CD8-positive, alpha-beta memory T cell (primary cell): ENCODE data around the gene TPO. TPM values are rescaled to one million over a fixed set of nuclear protein-coding genes. Genes with fewer than 3 reads are reported as not detected.
"Not testable (repeated sequence)": the region's sequence is repeated elsewhere in the genome, so short reads cannot be mapped to it uniquely, and the experiment has no call there.

Source experiments
- CTCF ChIA-PET: fragments of 350-600 bp; sonication (Branson Sonifier 250); formaldehyde crosslinking; loops from one replicate; lab custom pipeline; 2021; ENCODE audit warnings: antibody characterized with exemption; lab: Charles Lee
- POLR2A ChIA-PET: fragments of 350-600 bp; sonication (Branson Sonifier 250); formaldehyde crosslinking; loops from one replicate; lab custom pipeline; 2021; ENCODE audit warnings: antibody characterized with exemption; lab: Charles Lee
- DNase-seq, 5 donors: peaks; one replicate each; pipeline versions ENCODE4 v3.0.0 to v3.0.0-alpha.2; 2020 to 2022; ENCODE audit warnings: mixed read lengths in 1 of 5
- H3K27ac ChIP-seq: one replicate; pipeline ENCODE4 v1.7.0; 2013; ENCODE audit warnings: low read depth, mild to moderate bottlenecking, low read length, moderate library complexity
- H3K27me3 ChIP-seq: 2 replicates; pipeline ENCODE4 v1.7.0; 2013; ENCODE audit warnings: low read length, mild to moderate bottlenecking; ENCODE audit not compliant: insufficient read depth, poor library complexity, severe bottlenecking
- H3K36me3 ChIP-seq: 2 replicates; pipeline ENCODE4 v1.7.0; 2013; ENCODE audit warnings: mild to moderate bottlenecking, low read length, moderate library complexity; ENCODE audit not compliant: insufficient read depth
- H3K4me1 ChIP-seq: 2 replicates; pipeline ENCODE4 v1.7.0; 2013; ENCODE audit warnings: mild to moderate bottlenecking, low read length, moderate library complexity; ENCODE audit not compliant: insufficient read depth
- H3K4me3 ChIP-seq: 2 replicates; pipeline ENCODE4 v1.7.0; 2013; ENCODE audit warnings: mild to moderate bottlenecking, low read length
- H3K9me3 ChIP-seq: 2 replicates; pipeline ENCODE4 v1.7.0; 2013; ENCODE audit warnings: mild to moderate bottlenecking, low read length
- H3K27ac Mint-ChIP-seq, 8 donors: one replicate each; pipeline ENCODE4 v1.8.0; 2020 to 2021; ENCODE audit warnings: mixed read lengths in 8 of 8, mild to moderate bottlenecking in 6 of 8, inconsistent platforms in 3 of 8, moderate library complexity in 3 of 8
- H3K27me3 Mint-ChIP-seq, 2 donors: one replicate each; pipeline ENCODE4 v1.8.0; 2020 to 2021; ENCODE audit warnings: mixed read lengths in 2 of 2, mild to moderate bottlenecking in 1 of 2, moderate library complexity in 1 of 2
- H3K36me3 Mint-ChIP-seq, 3 donors: one replicate each; pipeline ENCODE4 v1.8.0; 2020 to 2021; ENCODE audit warnings: mixed read lengths in 3 of 3, inconsistent platforms in 1 of 3, mild to moderate bottlenecking in 1 of 3
- H3K4me1 Mint-ChIP-seq, 3 donors: one replicate each; pipeline ENCODE4 v1.8.0; 2020 to 2021; ENCODE audit warnings: mixed read lengths in 3 of 3, inconsistent platforms in 1 of 3, mild to moderate bottlenecking in 1 of 3
- H3K4me3 Mint-ChIP-seq, 7 donors: one replicate each; pipeline ENCODE4 v1.8.0; 2020 to 2021; ENCODE audit warnings: mixed read lengths in 7 of 7, mild to moderate bottlenecking in 6 of 7, moderate library complexity in 4 of 7, inconsistent platforms in 2 of 7
- H3K9me3 Mint-ChIP-seq, 5 donors: one replicate each; pipeline ENCODE4 v1.8.0; 2020 to 2022; ENCODE audit warnings: mixed read lengths in 5 of 5, mild to moderate bottlenecking in 3 of 5, moderate library complexity in 2 of 5, inconsistent platforms in 1 of 5
- polyA plus RNA-seq: library from polyadenylated mRNA; unstranded; fragments of 300-500 nt; fragmentation: Illumina TruSeq; gene quantifications from one replicate; pipeline ENCODE4 v1.2.3, GENCODE V29; 2021
- total RNA-seq, 2 experiments: library from RNA; stranded (reverse); gene quantifications; one replicate each; pipeline ENCODE4 v1.2.3, GENCODE V29; 2021

The TPO gene
- total and polyA plus RNA-seq, 3 experiments from 2014 or later, result 1.8 TPM; not detected in 2

- Mint-ChIP-seq H3K9me3 (peaks cover 0 to 3% (median 0%) of the 10 kb centered on the region in 5 donors), H3K27ac (no peak overlapping the region), H3K4me3 (no peak overlapping the region), H3K27me3 (peaks cover 0 to 9% of the 10 kb centered on the region in 2 donors), H3K4me1 (no peaks in the 10 kb centered on the region), H3K36me3 (no peaks in the 10 kb centered on the region)
- ChIA-PET POLR2A (no interaction called here), CTCF (no interaction called here)
- no peaks in the 10 kb centered on the region for H3K27me3 ChIP-seq
- DNase-seq, result no peak
- H3K4me3 ChIP-seq, result no peak overlapping the region
- H3K36me3 ChIP-seq, result no peaks in the 10 kb centered on the region
- H3K4me1 ChIP-seq, result no peaks in the 10 kb centered on the region
- no peaks in the 10 kb centered on the region for H3K9me3 ChIP-seq
- H3K27ac ChIP-seq, result no peak overlapping the region
These were observed 5.2 kb upstream of the TPO start for GRCh38 chr2:1407950-1408675.

- no peaks in the 10 kb centered on the region for H3K4me1 ChIP-seq
- ChIA-PET POLR2A (no interaction called here), CTCF (no interaction called here)
- Mint-ChIP-seq H3K36me3 (no peaks in the 10 kb centered on the region), H3K4me3 (no peak overlapping the region), H3K9me3 (no peaks in the 10 kb centered on the region), H3K27me3 (peaks cover 0 to 7% of the 10 kb centered on the region in 2 donors), H3K4me1 (no peaks in the 10 kb centered on the region), H3K27ac (no peak overlapping the region)
- H3K36me3 ChIP-seq, result no peaks in the 10 kb centered on the region
- H3K9me3 ChIP-seq, result no peaks in the 10 kb centered on the region
- no peaks in the 10 kb centered on the region for H3K27me3 ChIP-seq
- DNase-seq, result no peak
- no peak overlapping the region for H3K4me3 ChIP-seq
- H3K27ac ChIP-seq, result no peak overlapping the region
These were observed 858 bp downstream of the TPO start for GRCh38 chr2:1414121-1414520.

DNA sequence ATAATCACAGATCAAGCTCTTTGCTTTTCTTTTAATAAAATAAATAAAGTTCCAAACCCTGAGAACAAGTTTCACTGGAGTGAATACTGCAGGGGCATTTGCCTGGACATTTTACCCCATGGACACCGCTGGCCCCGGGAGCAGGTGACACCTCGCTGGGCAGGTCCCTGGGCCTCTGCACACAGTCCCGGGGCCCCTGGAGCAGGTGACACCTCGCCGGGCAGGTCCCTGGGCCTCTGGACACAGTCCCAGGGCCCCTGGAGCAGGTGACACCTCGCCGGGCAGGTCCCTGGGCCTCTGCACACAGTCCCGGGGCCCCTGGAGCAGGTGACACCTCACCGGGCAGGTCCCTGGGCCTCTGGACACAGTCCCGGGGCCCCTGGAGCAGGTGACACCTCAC, 1.6 kb downstream of the TPO start:
- H3K4me1 ChIP-seq, H3K27ac ChIP-seq, H3K27me3 Mint-ChIP-seq, H3K36me3 ChIP-seq, CTCF ChIA-PET, H3K9me3 Mint-ChIP-seq, POLR2A ChIA-PET, H3K27ac Mint-ChIP-seq, H3K36me3 Mint-ChIP-seq, H3K4me3 ChIP-seq, H3K4me3 Mint-ChIP-seq, H3K9me3 ChIP-seq, H3K4me1 Mint-ChIP-seq, H3K27me3 ChIP-seq, DNase-seq: not testable (repeated sequence)

GRCh38 chr2:1415501-1415900, 2.2 kb downstream of the TPO start:
- Mint-ChIP-seq H3K4me1 (no peaks in the 10 kb centered on the region), H3K4me3 (no peak overlapping the region), H3K27ac (no peak overlapping the region), H3K27me3 (peaks cover 0 to 7% of the 10 kb centered on the region in 2 donors), H3K36me3 (no peaks in the 10 kb centered on the region), H3K9me3 (no peaks in the 10 kb centered on the region)
- ChIA-PET POLR2A (no interaction called here), CTCF (no interaction called here)
- no peak for DNase-seq
- Histone ChIP-seq H3K36me3 (no peaks in the 10 kb centered on the region), H3K27me3 (no peaks in the 10 kb centered on the region), H3K27ac (no peak overlapping the region), H3K4me1 (no peaks in the 10 kb centered on the region), H3K4me3 (no peak overlapping the region), H3K9me3 (no peaks in the 10 kb centered on the region)

- no peak for DNase-seq
- H3K9me3 ChIP-seq, result no peaks in the 10 kb centered on the region
- no peak overlapping the region for H3K4me3 ChIP-seq
- POLR2A ChIA-PET, result no interaction called here
- Mint-ChIP-seq H3K9me3 (peaks cover 0 to 2% (median 0%) of the 10 kb centered on the region in 5 donors), H3K4me1 (no peaks in the 10 kb centered on the region), H3K27ac (no peak overlapping the region), H3K4me3 (no peak overlapping the region), H3K36me3 (no peaks in the 10 kb centered on the region), H3K27me3 (no peaks in the 10 kb centered on the region)
- H3K27ac ChIP-seq, result no peak overlapping the region
- CTCF ChIA-PET, result no interaction called here
- H3K4me1 ChIP-seq, result no peaks in the 10 kb centered on the region
- no peaks in the 10 kb centered on the region for H3K36me3 ChIP-seq
- no peaks in the 10 kb centered on the region for H3K27me3 ChIP-seq
These were observed 5.3 kb downstream of the TPO start for GRCh38 chr2:1418566-1418965.

DNA sequence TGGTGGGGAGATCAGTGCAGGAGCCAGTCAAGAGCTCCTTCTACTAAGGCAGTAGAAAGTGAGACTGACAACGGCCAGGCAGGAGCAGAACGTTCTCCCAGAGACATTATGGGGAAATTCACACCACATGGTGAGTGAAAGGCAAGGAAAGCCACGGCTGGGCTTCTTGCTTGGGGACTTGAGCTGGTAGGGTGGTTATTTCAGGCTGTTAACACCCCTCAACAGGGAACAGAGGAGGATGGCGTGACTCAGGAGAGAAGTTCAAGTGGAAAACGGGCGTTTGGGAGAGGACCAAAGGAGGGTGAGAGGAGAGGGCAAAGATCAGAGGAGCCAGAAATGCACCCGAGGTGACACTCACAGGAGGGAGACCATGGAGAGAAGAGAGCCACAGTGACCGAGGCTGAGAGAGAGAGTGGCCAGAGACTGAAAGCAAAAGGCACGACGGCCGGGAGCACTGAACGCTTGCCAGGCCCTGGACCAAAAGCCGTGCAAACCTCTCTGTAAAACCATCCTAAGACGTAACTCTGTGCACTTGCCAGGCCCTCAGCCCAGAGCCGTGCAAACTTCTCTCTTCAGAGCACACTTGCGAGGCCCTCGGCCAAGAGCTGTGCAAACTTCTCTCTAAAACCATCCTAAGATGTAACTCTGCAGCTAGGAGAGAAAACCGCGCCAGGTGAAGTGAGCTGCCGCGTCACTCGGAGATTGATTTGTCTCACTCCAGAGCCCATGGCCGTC, 7.7 kb downstream of the TPO start:
- CTCF ChIA-PET, result no interaction called here

DNA sequence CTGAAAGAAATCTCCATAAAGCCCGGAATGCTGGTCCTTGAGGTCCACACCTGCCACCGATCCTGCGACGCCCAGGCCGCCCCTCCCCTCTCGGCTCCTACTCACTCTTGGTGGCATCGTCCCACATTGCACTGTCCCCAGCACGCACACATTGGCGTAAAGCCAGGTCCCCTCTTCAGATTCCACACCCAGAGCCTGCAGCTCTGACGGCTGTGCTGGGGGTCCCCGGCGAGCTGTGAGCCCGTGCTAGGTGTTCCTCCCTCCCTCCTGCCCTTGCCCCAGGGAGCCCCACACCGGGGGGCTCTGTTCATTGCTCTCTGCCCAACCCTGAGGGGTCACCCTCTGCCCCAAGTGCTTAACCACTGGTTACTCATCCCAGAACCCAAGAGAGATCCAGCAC, 8.5 kb downstream of the TPO start:
- peaks cover 2 to 3% of the 10 kb centered on the region in 2 donors for H3K27me3 Mint-ChIP-seq
- no peak overlapping the region for H3K27ac Mint-ChIP-seq

More for the DNA sequence above, 7.7 kb downstream of the TPO start:
- H3K27me3 ChIP-seq, result no peaks in the 10 kb centered on the region
- H3K9me3 ChIP-seq, result no peaks in the 10 kb centered on the region
- no peak overlapping the region for H3K4me3 ChIP-seq
- H3K27ac ChIP-seq, result no peak overlapping the region
- H3K4me1 ChIP-seq, result no peaks in the 10 kb centered on the region
- Mint-ChIP-seq H3K27ac (no peak overlapping the region), H3K4me1 (no peaks in the 10 kb centered on the region), H3K27me3 (peaks cover 0 to 2% of the 10 kb centered on the region in 2 donors), H3K4me3 (no peak overlapping the region), H3K9me3 (peaks cover 0 to 2% (median 0%) of the 10 kb centered on the region in 5 donors), H3K36me3 (no peaks in the 10 kb centered on the region)
- POLR2A ChIA-PET, result no interaction called here
- no peaks in the 10 kb centered on the region for H3K36me3 ChIP-seq
- DNase-seq, result no peak

GRCh38 chr2:1422131-1422530, 8.9 kb downstream of the TPO start:
- CTCF ChIA-PET, result no interaction called here
- Histone ChIP-seq H3K27ac (no peak overlapping the region), H3K9me3 (no peaks in the 10 kb centered on the region), H3K4me3 (no peak overlapping the region), H3K36me3 (no peaks in the 10 kb centered on the region), H3K4me1 (no peaks in the 10 kb centered on the region), H3K27me3 (no peaks in the 10 kb centered on the region)
- Mint-ChIP-seq H3K27ac (peak overlapping the region in 1 of 8 donors; percentile 26), H3K4me3 (no peak overlapping the region), H3K9me3 (peaks cover 0 to 2% (median 0%) of the 10 kb centered on the region in 5 donors), H3K36me3 (no peaks in the 10 kb centered on the region), H3K4me1 (no peaks in the 10 kb centered on the region), H3K27me3 (peaks cover 2 to 3% of the 10 kb centered on the region in 2 donors)
- POLR2A ChIA-PET, result no interaction called here
- no peak for DNase-seq

More for the DNA sequence above, 8.5 kb downstream of the TPO start:
- CTCF ChIA-PET, result no interaction called here
- H3K4me3 Mint-ChIP-seq, result no peak overlapping the region
- Histone ChIP-seq H3K27ac (no peak overlapping the region), H3K4me1 (no peaks in the 10 kb centered on the region), H3K9me3 (no peaks in the 10 kb centered on the region), H3K27me3 (no peaks in the 10 kb centered on the region), H3K36me3 (no peaks in the 10 kb centered on the region), H3K4me3 (no peak overlapping the region)
- DNase-seq, result no peak
- H3K4me1 Mint-ChIP-seq, result no peaks in the 10 kb centered on the region
- no peaks in the 10 kb centered on the region for H3K36me3 Mint-ChIP-seq
- POLR2A ChIA-PET, result no interaction called here
- peaks cover 0 to 2% (median 0%) of the 10 kb centered on the region in 5 donors for H3K9me3 Mint-ChIP-seq
